Neural progenitor cell (in vitro differentiated cells): ENCODE data around the gene SBK2. TPM values are rescaled to one million over a fixed set of nuclear protein-coding genes. Genes with fewer than 3 reads are reported as not detected.

Experiments
- DNase-seq: peaks from one replicate; pipeline ENCODE4 v3.0.0-alpha.2; 2016; ENCODE audit warnings: low spot score
- H2AFZ ChIP-seq: fragments of 200-600 bp; sonication (generic); replicated peaks from 2 replicates; pipeline ENCODE4 v1.6.1; 2016; ENCODE audit warnings: antibody characterized with exemption
- H3F3A ChIP-seq: fragments of 200-600 bp; sonication (generic); 2 replicates; pipeline ENCODE4 v1.6.1; 2016; ENCODE audit warnings: antibody characterized with exemption, low read depth
- H3K27ac ChIP-seq: fragments of 200-600 bp; sonication (generic); 2 replicates; pipeline ENCODE4 v1.5.1; 2016; ENCODE audit warnings: mild to moderate bottlenecking
- H3K27me3 ChIP-seq: fragments of 200-600 bp; sonication (generic); 2 replicates; pipeline ENCODE4 v1.6.1; 2016; ENCODE audit warnings: mild to moderate bottlenecking, moderate library complexity
- H3K36me3 ChIP-seq: fragments of 200-600 bp; sonication (generic); 2 replicates; pipeline ENCODE4 v1.5.1; 2016
- H3K4me1 ChIP-seq: fragments of 200-600 bp; sonication (generic); 2 replicates; pipeline ENCODE4 v1.6.1; 2016; ENCODE audit warnings: mixed run types
- H3K4me2 ChIP-seq: fragments of 200-600 bp; sonication (generic); 2 replicates; pipeline ENCODE4 v1.6.1; 2016
- H3K4me3 ChIP-seq: fragments of 200-600 bp; sonication (generic); 2 replicates; pipeline ENCODE4 v1.5.1; 2016
- H3K79me2 ChIP-seq: fragments of 200-600 bp; sonication (generic); 2 replicates; pipeline ENCODE4 v1.6.1; 2016; ENCODE audit warnings: low read depth
- H3K9ac ChIP-seq: fragments of 200-600 bp; sonication (generic); 2 replicates; pipeline ENCODE4 v1.6.1; 2016
- H3K9me3 ChIP-seq: fragments of 200-600 bp; sonication (generic); 2 replicates; pipeline ENCODE4 v1.5.1; 2016; ENCODE audit warnings: low read depth
- H4K20me1 ChIP-seq: fragments of 200-600 bp; sonication (generic); 2 replicates; pipeline ENCODE4 v1.6.1; 2016; ENCODE audit warnings: low read depth
- H3K27ac Mint-ChIP-seq: 3 replicates; pipeline ENCODE4 v1.8.0; 2021; ENCODE audit warnings: mixed read lengths
- H3K27me3 Mint-ChIP-seq: 2 replicates; pipeline ENCODE4 v1.8.0; 2022; ENCODE audit warnings: low read depth, mild to moderate bottlenecking, inconsistent platforms, moderate library complexity, mixed read lengths; ENCODE audit not compliant: insufficient read depth
- H3K36me3 Mint-ChIP-seq: 3 replicates; pipeline ENCODE4 v1.8.0; 2021; ENCODE audit warnings: mixed read lengths
- H3K4me1 Mint-ChIP-seq: 3 replicates; pipeline ENCODE4 v1.8.0; 2021; ENCODE audit warnings: mixed read lengths
- H3K4me3 Mint-ChIP-seq: 3 replicates; pipeline ENCODE4 v1.8.0; 2021; ENCODE audit warnings: mild to moderate bottlenecking, moderate library complexity, mixed read lengths
- H3K9me3 Mint-ChIP-seq: 3 replicates; pipeline ENCODE4 v1.8.0; 2020; ENCODE audit warnings: mixed read lengths
- EZH2 ChIP-seq: fragments of 200-600 bp; sonication (generic); IDR thresholded peaks from 2 replicates; pipeline ENCODE4 v1.6.1; 2017; ENCODE audit warnings: antibody characterized with exemption, mild to moderate bottlenecking, moderate library complexity
- EZH2phosphoT487 ChIP-seq: fragments of 200-600 bp; sonication (generic); IDR thresholded peaks from 2 replicates; pipeline ENCODE4 v1.6.1; 2017; ENCODE audit warnings: antibody characterized with exemption
- total RNA-seq: library from RNA; depleted of rRNA; stranded (reverse); fragments of >200 nt; gene quantifications from 2 replicates; pipeline ENCODE4 v1.2.3, GENCODE V29; 2015; ENCODE audit warnings: low replicate concordance
- TF ChIP-seq, protein P1 (sequence below): fragments of 200-600 bp; sonication (generic); IDR thresholded peaks from 2 replicates; pipeline ENCODE4 v1.5.1; 2017; ENCODE audit warnings: antibody characterized with exemption, mild to moderate bottlenecking

Gene SBK2
- total RNA-seq, 1 donor from 2014 or later, result not detected

DNA sequence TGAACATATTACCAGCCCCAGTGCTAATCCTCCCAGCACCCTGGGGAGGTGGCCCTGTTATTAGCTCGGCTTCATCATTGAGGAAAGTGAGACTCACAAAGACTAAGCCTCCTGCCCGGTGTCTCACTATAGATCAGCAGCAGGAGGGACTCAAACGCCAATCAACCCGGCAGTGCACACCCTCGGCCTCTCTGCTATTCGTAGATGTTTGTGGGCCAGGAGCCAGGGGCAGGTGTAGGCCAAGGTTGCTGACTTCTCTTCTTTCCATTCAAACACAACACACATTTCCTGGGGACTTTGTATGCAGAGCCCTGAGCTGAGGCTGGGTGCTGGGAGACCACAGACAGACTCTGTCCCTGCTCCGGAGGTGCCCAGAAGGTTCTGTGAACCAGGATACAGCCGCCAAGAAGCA lies 17.8 kb upstream of the SBK2 start:
- peak overlapping the region; percentile 85 for H3K27ac Mint-ChIP-seq

DNA sequence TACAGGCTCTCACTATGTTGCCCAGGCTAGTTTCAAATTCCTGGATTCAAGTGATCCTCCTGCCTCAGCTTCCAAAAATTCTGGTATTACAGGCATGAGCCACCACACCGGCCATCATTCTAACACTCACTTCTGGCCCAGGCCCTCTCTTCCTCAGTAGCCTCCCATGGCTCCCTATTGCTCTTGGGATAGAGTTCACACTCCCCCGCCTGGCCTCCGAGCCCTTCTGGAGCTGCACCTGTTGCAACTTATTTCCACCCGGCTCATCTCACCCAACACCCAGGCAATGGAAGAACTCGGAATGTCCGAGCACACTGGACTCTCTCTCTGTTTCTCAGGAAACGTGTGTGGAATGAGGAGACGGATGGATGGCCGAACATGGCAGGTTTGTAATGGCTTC lies 17.4 kb upstream of the SBK2 start:
- H3K36me3 Mint-ChIP-seq, result no peaks in the 10 kb centered on the region

More for the DNA sequence above, 17.8 kb upstream of the SBK2 start:
- H4K20me1 ChIP-seq, result no peaks in the 10 kb centered on the region
- Mint-ChIP-seq H3K9me3 (no peaks in the 10 kb centered on the region), H3K4me1 (peaks cover 61% of the 10 kb centered on the region), H3K4me3 (peak overlapping the region; percentile 62), H3K36me3 (no peaks in the 10 kb centered on the region), H3K27me3 (peaks cover 20% of the 10 kb centered on the region)
- H3K9ac ChIP-seq, result no peak overlapping the region
- H3K4me3 ChIP-seq, result no peak overlapping the region
- peak; percentile 70 for DNase-seq
- H3K79me2 ChIP-seq, result no peaks in the 10 kb centered on the region
- TF ChIP-seq EZH2phosphoT487 (no peak), EZH2 (no peak)
- TF ChIP-seq, protein P1, sequence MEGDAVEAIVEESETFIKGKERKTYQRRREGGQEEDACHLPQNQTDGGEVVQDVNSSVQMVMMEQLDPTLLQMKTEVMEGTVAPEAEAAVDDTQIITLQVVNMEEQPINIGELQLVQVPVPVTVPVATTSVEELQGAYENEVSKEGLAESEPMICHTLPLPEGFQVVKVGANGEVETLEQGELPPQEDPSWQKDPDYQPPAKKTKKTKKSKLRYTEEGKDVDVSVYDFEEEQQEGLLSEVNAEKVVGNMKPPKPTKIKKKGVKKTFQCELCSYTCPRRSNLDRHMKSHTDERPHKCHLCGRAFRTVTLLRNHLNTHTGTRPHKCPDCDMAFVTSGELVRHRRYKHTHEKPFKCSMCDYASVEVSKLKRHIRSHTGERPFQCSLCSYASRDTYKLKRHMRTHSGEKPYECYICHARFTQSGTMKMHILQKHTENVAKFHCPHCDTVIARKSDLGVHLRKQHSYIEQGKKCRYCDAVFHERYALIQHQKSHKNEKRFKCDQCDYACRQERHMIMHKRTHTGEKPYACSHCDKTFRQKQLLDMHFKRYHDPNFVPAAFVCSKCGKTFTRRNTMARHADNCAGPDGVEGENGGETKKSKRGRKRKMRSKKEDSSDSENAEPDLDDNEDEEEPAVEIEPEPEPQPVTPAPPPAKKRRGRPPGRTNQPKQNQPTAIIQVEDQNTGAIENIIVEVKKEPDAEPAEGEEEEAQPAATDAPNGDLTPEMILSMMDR, result no peak
- H3K27me3 ChIP-seq, result no peaks in the 10 kb centered on the region
- H2AFZ ChIP-seq, result no peak overlapping the region
- no peaks in the 10 kb centered on the region for H3K9me3 ChIP-seq
- H3K27ac ChIP-seq, result no peak overlapping the region
- peak overlapping the region; percentile 45 for H3K4me2 ChIP-seq
- H3K4me1 ChIP-seq, result peaks cover 48% of the 10 kb centered on the region
- peaks cover 48% of the 10 kb centered on the region for H3F3A ChIP-seq
- H3K36me3 ChIP-seq, result no peaks in the 10 kb centered on the region

DNA sequence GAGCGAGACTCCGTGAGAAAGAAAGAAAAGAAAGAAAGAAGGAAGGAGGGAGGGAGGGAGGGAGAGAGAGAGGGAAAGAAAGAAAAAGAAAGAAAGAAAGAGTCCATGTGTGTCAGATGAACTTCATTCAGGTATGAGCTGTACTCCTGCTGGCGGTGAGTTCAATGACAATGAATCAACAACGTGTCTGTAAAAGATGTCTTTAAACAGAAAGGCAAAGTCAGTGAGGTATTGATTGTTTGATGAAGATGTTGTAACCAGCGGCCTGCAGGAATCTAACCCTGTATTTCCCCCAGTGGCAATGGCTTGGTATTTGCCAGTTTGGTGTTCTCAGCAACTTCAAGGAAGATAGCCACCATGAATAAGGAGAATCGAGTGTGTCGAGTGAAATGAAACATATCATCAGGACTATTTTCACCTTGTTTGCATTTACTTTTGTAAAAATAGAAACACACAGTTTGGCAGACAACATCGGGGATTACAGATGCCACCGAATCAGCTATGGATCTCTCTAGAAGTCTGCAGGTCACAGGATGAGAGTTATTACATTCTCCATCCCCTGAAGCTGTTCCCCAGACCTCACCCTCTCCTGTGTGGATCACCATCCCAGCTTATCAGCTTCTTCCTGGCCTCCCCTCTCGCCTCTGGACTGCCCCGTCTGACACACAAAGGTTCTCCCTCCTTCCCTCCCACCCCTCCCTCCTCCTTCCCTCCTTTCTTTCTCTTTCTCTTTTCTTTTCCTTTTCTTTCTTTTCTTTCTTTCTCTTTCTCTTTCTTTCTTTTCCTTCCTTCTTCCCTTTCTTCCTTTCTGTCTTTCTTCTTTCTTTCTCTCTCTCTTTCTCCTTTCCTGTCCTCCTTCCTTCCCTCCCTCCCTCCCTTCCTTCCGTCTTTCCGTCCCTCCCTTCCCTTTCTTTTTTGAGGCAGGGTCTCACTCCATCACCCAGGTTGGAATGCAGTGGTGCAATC lies 16.6 kb upstream of the SBK2 start:
- Histone ChIP-seq H3K9ac (no peak overlapping the region), H3K27me3 (no peaks in the 10 kb centered on the region), H3K4me1 (peaks cover 52% of the 10 kb centered on the region), H4K20me1 (no peaks in the 10 kb centered on the region), H3K4me3 (no peak overlapping the region), H3K9me3 (no peaks in the 10 kb centered on the region), H3F3A (peaks cover 57% of the 10 kb centered on the region), H3K27ac (no peak overlapping the region), H3K36me3 (no peaks in the 10 kb centered on the region), H2AFZ (no peak overlapping the region), H3K79me2 (no peaks in the 10 kb centered on the region), H3K4me2 (no peak overlapping the region)
- Mint-ChIP-seq H3K4me1 (peaks cover 65% of the 10 kb centered on the region), H3K9me3 (no peaks in the 10 kb centered on the region), H3K36me3 (no peaks in the 10 kb centered on the region), H3K27ac (peak overlapping the region; percentile 85), H3K4me3 (no peak overlapping the region), H3K27me3 (peaks cover 20% of the 10 kb centered on the region)
- no peak for DNase-seq
- no peak for TF ChIP-seq EZH2
- no peak for TF ChIP-seq EZH2phosphoT487
- TF ChIP-seq, protein P1, result no peak

More for the DNA sequence above, 17.4 kb upstream of the SBK2 start:
- H2AFZ ChIP-seq, result no peak overlapping the region
- H3K27me3 ChIP-seq, result no peaks in the 10 kb centered on the region
- H3K27ac Mint-ChIP-seq, result peak overlapping the region; percentile 85
- TF ChIP-seq, protein P1, result no peak
- no peak for TF ChIP-seq EZH2
- no peak for TF ChIP-seq EZH2phosphoT487
- no peaks in the 10 kb centered on the region for H3K9me3 Mint-ChIP-seq
- no peaks in the 10 kb centered on the region for H3K79me2 ChIP-seq
- H3F3A ChIP-seq, result peaks cover 53% of the 10 kb centered on the region
- H3K9me3 ChIP-seq, result no peaks in the 10 kb centered on the region
- no peak overlapping the region for H3K4me3 ChIP-seq
- H3K27me3 Mint-ChIP-seq, result peaks cover 20% of the 10 kb centered on the region
- H3K36me3 ChIP-seq, result no peaks in the 10 kb centered on the region
- peaks cover 48% of the 10 kb centered on the region for H3K4me1 ChIP-seq
- no peak for DNase-seq
- peaks cover 65% of the 10 kb centered on the region for H3K4me1 Mint-ChIP-seq
- no peak overlapping the region for H3K9ac ChIP-seq
- H3K4me3 Mint-ChIP-seq, result peak overlapping the region; percentile 62
- no peaks in the 10 kb centered on the region for H4K20me1 ChIP-seq
- H3K4me2 ChIP-seq, result peak overlapping the region; percentile 45
- no peak overlapping the region for H3K27ac ChIP-seq
